HG03039 (cell line): Measurements from ENCODE around the gene CCL22.
"Not testable (repeated sequence)": the region's sequence is repeated elsewhere in the genome, so short reads cannot be mapped to it uniquely, and the experiment has no call there.

Experiments used
- ATAC-seq: cut with Tn5 transposase; IDR thresholded peaks from one replicate; pipeline ENCODE4 v1.9.1; 2021; ENCODE audit warnings: mild to moderate bottlenecking, moderate library complexity; ENCODE audit not compliant: unreplicated experiment

CCL22 gene

DNA sequence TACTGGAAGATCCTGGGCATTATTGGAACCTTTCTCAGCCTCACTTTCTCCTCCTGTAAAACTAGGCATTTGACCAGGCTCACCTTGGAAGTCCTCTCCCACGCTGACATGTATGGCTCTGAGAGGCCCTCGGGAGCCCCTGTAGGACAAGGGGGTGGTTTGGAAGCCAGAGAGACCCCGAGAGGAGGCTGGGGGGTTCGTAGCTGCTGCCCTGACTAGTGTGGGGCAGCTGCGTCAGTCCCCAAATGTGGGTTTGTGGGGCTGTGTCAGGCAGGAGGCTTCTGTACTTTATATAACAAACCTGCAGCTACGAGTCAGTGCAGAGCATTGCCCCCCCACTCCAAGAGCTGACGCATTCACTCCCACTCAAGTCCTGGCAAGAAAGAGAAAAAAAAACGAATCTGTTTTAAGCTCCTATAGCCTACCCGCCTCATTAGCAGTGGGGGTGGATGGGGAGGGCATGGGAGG, 15.5 kb downstream of the CCL22 start:
- no peak for ATAC-seq

GRCh38 chr16:57374925-57375465, 16.4 kb downstream of the CCL22 start:
- not testable (repeated sequence) for ATAC-seq

- no peak for ATAC-seq
These were observed 17.8 kb downstream of the CCL22 start for GRCh38 chr16:57376313-57376818.

DNA sequence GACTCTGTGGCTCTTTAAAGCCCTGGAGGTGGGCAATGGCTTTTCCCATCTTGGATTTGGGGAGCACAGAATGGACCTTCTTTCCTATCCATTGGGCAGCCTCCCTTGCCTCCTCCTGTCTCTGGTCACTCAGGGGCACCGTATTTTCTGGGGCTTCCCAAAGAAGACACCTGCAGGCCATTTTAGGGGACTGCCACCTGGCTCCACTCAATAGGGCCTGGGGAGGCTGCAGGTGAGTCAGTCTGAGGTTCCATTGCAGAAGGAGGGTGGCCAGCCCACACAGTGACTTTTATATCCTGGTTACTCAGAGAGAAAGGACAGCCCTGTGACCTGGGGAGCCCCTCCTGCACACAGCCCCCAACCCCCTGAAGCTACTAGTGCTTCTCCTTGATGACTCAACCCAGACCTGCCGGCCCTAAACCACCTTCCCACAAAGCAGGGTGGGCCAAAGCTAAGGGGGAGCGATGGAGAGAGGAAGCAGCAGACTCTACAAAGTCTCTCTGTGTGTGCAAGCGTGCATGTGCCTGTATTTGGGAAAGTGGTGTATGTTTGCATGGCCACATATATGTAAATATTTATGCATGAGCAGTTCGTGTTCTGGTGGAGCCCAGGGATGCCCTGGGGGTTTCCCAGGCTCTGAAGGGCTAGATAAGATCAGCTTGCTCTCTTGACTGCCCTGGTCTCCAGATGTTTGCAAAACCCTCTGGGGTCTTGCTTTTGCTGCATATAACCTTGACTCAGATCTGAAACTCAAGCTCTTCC, 18.7 kb downstream of the CCL22 start:
- peak; percentile 76 for ATAC-seq

GRCh38 chr16:57379579-57379978, 21.0 kb downstream of the CCL22 start:
- ATAC-seq: no peak

GRCh38 chr16:57380671-57381462, 22.3 kb downstream of the CCL22 start:
- no peak for ATAC-seq

- no peak for ATAC-seq
These were observed 23.4 kb downstream of the CCL22 start for GRCh38 chr16:57381791-57382534.

GRCh38 chr16:57382535-57383275, 24.1 kb downstream of the CCL22 start:
- no peak for ATAC-seq

- ATAC-seq: no peak
These were observed 25.0 kb downstream of the CCL22 start for GRCh38 chr16:57383276-57384247.

DNA sequence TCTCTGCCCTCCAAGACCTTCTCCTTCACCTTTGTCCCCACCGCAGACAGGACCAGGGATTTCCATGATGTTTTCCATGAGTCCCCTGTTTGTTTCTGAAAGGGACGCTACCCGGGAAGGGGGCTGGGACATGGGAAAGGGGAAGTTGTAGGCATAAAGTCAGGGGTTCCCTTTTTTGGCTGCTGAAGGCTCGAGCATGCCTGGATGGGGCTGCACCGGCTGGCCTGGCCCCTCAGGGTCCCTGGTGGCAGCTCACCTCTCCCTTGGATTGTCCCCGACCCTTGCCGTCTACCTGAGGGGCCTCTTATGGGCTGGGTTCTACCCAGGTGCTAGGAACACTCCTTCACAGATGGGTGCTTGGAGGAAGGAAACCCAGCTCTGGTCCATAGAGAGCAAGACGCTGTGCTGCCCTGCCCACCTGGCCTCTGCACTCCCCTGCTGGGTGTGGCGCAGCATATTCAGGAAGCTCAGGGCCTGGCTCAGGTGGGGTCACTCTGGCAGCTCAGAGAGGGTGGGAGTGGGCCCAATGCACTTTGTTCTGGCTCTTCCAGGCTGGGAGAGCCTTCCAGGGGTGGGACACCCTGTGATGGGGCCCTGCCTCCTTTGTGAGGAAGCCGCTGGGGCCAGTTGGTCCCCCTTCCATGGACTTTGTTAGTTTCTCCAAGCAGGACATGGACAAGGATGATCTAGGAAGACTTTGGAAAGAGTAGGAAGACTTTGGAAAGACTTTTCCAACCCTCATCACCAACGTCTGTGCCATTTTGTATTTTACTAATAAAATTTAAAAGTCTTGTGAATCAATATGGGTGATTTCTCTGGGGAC, 25.9 kb downstream of the CCL22 start:
- no peak for ATAC-seq

DNA sequence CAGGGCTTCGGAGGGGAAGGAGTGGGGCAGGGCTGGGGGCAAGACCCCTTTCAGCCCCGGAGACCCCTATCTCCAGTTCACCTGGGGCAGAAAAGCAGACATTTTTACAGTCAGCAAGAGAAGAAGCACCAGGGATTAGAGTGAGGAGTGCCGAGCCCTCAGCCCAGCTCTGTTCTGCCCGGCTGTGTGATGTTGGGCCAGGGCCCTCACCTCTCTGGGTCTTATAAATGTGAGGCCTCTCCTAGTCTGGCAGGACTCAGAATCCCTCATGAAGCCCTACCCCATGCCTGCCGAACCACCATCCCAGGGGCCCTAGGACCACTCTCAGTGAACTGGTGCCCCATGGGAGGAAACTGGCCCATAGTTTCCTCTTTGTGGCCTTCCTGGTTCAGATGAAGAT, 26.5 kb downstream of the CCL22 start:
- ATAC-seq: no peak

- no peak for ATAC-seq
These were observed 27.9 kb downstream of the CCL22 start for GRCh38 chr16:57386381-57386951.

DNA sequence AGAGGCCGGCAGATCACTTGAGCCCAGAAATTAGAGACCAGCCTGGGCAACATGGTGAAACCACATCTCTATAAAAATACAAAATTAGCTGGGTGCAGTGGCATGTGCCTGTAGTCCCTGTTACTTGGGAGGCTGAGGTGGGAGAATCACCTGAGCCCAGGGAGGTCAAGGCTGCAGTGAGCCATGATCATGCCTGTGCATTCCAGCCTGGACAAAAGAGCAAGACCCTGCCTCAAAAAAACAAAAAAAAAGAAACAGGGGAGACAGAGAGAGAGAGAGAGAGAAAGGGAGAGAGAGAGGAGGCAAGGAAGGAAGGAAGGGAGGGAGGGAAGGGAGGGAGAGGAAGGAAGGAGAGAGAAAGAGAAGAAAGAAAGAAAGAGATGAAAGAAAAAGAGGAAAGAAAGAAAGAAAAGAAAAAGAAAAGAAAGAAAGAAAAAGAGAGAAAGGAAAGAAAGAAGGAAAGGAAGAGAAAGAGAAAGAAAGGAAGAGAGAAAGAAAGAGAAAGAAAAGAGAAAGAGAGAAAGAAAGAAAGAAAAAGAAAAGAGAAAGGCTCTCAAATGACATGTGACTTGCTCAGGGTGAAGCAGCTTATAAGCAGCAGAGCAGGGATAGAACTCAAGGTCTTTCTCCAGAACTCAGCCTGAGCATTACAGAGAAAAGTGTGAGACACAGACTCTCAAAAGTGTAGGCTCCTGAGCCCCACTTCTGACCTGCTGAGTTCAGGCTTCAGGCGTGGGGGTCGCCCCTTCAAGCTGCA, 29.2 kb downstream of the CCL22 start:
- no peak for ATAC-seq

- ATAC-seq: no peak
These were observed 29.9 kb downstream of the CCL22 start for GRCh38 chr16:57388359-57389086.

- ATAC-seq: no peak
These were observed 30.5 kb downstream of the CCL22 start for GRCh38 chr16:57389087-57389468.

- no peak for ATAC-seq
These were observed 32.2 kb downstream of the CCL22 start for GRCh38 chr16:57390636-57391295.
